Memory B cell (primary cell): Measurements from ENCODE around the gene SLC22A23.

Experiments
- ATAC-seq: fragments of 150-1000 bp; cut with Tn5 transposase; 2 replicates; pipeline ENCODE4 v1.10.0; 2021; ENCODE audit warnings: low read depth, mild to moderate bottlenecking, moderate library complexity
- DNase-seq, 2 donors: peaks; one replicate each; pipeline ENCODE4 v3.0.0; 2022; ENCODE audit warnings: low spot score in 2 of 2
- H3K27ac Mint-ChIP-seq: one replicate; pipeline ENCODE4 v1.8.0; 2022; ENCODE audit warnings: mild to moderate bottlenecking, moderate library complexity, mixed read lengths
- H3K27me3 Mint-ChIP-seq: one replicate; pipeline ENCODE4 v1.8.0; 2022; ENCODE audit warnings: mixed read lengths
- H3K36me3 Mint-ChIP-seq: one replicate; pipeline ENCODE4 v1.8.0; 2022; ENCODE audit warnings: mild to moderate bottlenecking, mixed read lengths
- H3K4me1 Mint-ChIP-seq: one replicate; pipeline ENCODE4 v1.8.0; 2022; ENCODE audit warnings: mixed read lengths
- H3K4me3 Mint-ChIP-seq: one replicate; pipeline ENCODE4 v1.8.0; 2022; ENCODE audit warnings: mild to moderate bottlenecking, moderate library complexity, mixed read lengths
- H3K9me3 Mint-ChIP-seq: one replicate; pipeline ENCODE4 v1.8.0; 2022; ENCODE audit warnings: mixed read lengths

Gene SLC22A23

DNA sequence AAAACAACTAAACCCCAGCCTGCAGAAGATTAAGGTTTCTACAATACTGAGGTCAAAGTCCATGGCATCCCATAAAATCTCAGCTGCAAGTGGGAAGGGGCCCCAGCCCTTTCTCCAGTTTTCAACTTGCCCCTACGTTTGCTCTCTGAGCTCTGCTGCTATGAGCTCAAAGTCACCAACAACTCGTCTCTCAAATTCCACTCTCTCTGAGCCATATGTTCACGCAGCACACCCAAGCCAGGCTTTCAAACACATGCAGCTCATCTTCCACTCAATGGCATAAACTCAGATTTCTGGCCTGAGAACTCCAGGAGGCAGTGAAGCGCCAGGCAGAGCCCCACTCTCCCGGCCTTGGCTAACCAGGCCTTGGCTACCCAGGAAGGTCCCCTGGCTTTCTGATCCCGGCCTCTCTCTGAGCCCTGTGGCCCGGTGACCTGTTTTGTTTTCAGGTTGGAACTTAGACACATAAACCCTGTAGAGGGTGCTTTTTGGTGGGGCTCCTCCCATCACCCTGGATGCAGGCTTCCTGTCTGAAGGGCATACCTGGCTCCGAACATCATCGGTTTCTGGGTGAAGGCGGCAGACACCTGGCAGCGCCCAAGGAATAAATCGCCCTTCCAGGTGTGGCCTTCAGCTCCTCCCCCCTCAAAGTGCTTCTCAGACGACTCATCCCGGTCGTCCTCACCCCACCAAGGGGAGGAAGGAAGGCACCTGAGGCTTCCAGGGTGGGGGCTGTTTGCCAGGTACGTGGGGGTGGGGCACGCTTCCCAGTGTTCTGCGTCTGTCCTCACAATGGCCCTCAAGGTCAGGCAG is 12.4 kb downstream of the SLC22A23 start:
- Mint-ChIP-seq H3K27ac (no peak overlapping the region), H3K9me3 (no peaks in the 10 kb centered on the region), H3K4me1 (no peaks in the 10 kb centered on the region), H3K27me3 (peaks cover 20% of the 10 kb centered on the region), H3K4me3 (no peak overlapping the region), H3K36me3 (no peaks in the 10 kb centered on the region)
- DNase-seq (no peak), ATAC-seq (no peak)

DNA sequence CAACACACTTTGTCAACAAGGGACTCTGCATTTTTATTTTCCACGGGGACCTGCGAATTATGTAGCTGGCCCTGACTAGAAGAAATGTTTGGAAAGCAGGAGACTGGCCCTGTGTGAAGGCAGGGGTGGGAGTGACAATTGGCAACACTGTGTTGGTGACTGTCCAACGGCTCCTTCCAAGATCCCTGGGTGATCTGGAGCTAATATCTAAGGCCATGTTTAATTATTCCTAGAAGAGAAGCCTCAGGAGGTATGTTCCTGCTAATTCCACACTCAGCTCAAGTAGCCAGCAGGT is 13.7 kb downstream of the SLC22A23 start:
- ATAC-seq (no peak), DNase-seq (no peak)
- no peak overlapping the region for H3K4me3 Mint-ChIP-seq
- H3K27ac Mint-ChIP-seq, result no peak overlapping the region
- H3K27me3 Mint-ChIP-seq, result peaks cover 15% of the 10 kb centered on the region
- H3K36me3 Mint-ChIP-seq, result no peaks in the 10 kb centered on the region
- no peaks in the 10 kb centered on the region for H3K9me3 Mint-ChIP-seq
- H3K4me1 Mint-ChIP-seq, result no peaks in the 10 kb centered on the region

DNA sequence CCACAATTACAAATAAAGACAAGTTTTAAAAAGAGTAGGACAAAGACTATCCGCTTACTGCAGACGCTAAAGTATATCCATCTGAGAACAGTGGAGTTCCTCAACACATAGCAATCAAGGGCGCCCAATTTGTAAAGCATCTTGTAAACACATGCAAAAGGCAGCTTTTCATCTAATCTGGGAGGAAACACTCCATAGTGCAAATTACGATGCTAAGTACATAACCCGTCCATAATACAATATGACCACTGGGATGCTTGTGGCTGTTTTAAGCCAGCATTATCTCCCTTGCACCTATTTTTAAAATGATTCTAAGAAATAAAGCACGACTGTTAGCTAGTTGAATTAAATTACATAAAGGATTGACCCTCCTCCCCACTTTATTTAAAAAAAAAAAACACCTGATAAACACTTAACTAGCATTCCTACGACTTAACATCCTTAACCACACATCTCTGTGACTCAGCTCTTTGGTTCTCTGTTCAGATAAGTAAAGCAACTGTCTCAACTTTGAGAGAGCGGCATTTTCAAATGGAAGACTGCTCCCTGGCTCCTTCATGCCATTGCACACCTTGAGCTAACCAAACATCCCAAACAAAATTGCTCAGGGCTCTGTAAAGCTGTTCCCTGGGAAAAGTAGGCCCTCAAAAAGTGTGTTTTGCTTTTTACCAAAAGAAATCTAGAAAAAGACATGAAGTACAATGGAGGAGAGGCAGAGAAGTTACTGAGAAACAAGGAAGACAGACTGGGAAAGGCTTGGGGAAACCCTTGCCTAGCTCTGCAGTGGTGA is 14.2 kb downstream of the SLC22A23 start:
- DNase-seq (no peak), ATAC-seq (no peak)
- Mint-ChIP-seq H3K27me3 (peaks cover 15% of the 10 kb centered on the region), H3K4me1 (no peaks in the 10 kb centered on the region), H3K4me3 (no peak overlapping the region), H3K27ac (no peak overlapping the region), H3K9me3 (no peaks in the 10 kb centered on the region), H3K36me3 (no peaks in the 10 kb centered on the region)

DNA sequence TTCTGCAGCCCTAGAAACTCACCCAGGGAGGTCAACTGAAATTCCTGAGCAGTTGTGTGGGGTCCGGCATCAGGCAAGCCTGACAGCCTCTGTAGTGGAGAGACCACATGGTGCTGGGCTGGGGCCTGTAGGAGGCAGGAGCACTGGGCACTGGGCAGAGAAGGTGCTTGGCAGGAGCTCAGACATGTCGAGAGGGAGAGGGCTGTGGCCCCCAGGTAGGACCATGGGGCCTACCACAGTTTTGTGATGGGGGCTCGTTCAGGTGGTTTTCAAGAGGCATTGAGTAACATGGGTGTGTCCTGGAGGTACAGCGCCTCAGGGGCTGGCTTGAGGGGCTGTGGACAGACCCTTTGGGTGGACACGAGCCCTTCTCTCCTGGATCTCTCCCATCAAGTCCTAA is 15.9 kb downstream of the SLC22A23 start:
- DNase-seq (no peak), ATAC-seq (no peak)
- Mint-ChIP-seq H3K36me3 (no peaks in the 10 kb centered on the region), H3K9me3 (no peaks in the 10 kb centered on the region), H3K27ac (no peak overlapping the region), H3K27me3 (peaks cover 14% of the 10 kb centered on the region), H3K4me3 (no peak overlapping the region), H3K4me1 (no peaks in the 10 kb centered on the region)

DNA sequence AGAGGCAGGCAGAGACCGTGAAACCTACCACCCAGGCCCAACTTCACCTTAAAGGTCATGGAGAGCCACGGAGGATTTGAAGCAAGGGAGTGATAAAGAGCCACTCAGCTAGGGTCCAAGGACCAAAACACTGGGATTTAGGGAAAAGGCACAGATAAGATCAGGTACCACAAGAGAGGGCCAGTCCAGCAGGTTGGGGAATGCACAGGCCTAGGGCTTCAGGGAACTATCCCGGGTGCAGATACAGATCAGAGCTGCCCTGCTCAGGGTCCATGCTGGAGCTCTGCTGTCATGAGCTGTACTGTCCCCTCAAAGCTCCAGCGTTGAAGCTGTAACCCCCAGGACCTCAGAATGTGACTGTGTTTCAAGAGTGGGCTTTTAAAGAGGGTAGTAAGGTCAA is 16.9 kb downstream of the SLC22A23 start:
- Mint-ChIP-seq H3K9me3 (no peaks in the 10 kb centered on the region), H3K27me3 (peaks cover 18% of the 10 kb centered on the region), H3K36me3 (no peaks in the 10 kb centered on the region), H3K27ac (no peak overlapping the region), H3K4me3 (no peak overlapping the region), H3K4me1 (peaks cover 4% of the 10 kb centered on the region)
- DNase-seq, result no peak
- ATAC-seq, result no peak

DNA sequence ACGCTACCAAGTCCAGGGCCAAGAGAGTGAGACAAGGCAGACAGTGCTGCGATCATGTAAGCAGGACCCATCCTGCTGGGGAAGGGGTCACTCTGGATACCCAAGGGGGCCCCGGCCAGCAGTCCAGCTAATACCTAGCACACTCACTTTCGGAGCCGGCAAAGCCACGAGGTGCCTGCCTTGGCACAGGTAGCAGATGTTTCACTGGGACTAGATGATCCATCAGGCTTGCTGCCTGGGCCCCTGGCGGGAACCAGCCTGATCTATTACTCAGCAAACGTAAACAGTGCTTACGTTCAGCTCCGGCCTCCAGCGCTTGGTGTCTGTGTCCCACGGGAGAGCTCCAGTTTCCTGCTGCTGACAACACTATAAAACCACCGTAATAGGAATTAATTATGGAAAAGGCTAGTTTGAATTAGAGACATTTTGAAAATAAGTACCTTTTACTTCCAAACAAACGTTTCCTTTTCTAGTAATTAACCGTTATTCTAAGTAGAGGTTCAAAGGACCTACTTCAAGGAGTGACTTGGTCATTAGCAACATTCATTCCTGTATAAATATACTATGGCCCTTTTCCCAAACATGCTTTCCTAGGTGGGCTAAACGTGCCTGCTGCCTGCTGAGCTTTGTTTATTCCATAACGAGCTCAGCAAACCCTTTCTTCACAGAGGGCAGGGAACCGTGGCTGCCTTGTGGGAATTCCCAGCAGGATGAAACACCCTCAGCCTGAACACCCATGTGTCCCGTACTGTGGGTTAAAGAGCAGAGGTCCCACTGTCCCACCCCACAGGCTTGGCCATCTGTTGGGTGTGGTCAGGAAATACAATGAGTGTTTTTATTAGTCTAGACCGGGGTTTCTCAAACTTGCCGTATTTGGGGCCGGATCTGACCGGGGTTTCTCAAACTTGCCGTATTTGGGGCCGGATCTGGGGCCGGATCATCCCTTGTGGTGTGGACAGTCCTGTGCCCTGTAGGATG is 18.4 kb downstream of the SLC22A23 start:
- Mint-ChIP-seq H3K4me3 (no peak overlapping the region), H3K36me3 (no peaks in the 10 kb centered on the region), H3K4me1 (peaks cover 4% of the 10 kb centered on the region), H3K27me3 (peaks cover 16% of the 10 kb centered on the region), H3K27ac (no peak overlapping the region), H3K9me3 (no peaks in the 10 kb centered on the region)
- ATAC-seq (no peak), DNase-seq (no peak)

DNA sequence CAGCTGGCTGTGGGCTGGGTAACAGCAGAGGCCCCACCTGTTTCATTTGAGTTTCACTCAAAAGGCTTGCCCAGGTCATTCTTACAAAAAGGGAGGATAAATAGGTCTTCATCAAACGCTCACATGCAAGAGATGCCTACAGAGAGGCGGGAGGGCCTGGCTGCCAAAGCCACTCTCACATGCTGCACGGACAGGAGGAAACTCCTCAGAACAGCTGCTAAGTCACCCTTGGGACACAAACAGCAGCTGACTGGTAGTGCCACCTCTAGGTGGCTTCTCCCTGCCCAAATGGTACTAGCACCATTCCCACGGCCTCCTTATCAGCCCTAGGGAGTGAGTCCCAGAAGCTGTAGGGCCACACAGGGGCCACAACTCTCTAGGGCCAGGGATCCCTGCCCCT is 23.8 kb downstream of the SLC22A23 start:
- H3K9me3 Mint-ChIP-seq, result no peaks in the 10 kb centered on the region
- no peak for DNase-seq
- no peak overlapping the region for H3K27ac Mint-ChIP-seq
- no peak overlapping the region for H3K4me3 Mint-ChIP-seq
- peaks cover 4% of the 10 kb centered on the region for H3K4me1 Mint-ChIP-seq
- peaks cover 7% of the 10 kb centered on the region for H3K27me3 Mint-ChIP-seq
- ATAC-seq, result no peak
- no peaks in the 10 kb centered on the region for H3K36me3 Mint-ChIP-seq

DNA sequence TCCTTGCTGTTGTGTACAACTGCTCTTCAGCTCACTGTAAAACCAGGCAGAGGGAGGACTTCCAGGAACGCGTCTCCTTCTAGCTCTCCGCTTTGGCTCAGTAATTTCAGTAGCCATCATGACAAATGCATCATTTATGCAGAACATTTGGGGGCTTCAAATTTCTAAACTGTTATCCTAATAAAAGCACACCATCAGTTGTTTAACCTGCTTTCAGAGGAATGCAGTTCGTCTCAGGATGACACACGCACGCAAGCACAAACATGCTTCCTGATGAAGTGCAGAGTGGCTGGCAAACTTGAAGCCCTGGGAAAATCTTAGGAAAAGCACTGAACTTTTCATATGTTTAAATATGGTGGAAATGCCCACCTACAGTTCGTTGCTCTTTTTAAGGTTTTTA is 24.4 kb downstream of the SLC22A23 start:
- Mint-ChIP-seq H3K9me3 (no peaks in the 10 kb centered on the region), H3K4me3 (no peak overlapping the region), H3K27me3 (peaks cover 7% of the 10 kb centered on the region), H3K4me1 (peaks cover 4% of the 10 kb centered on the region), H3K36me3 (no peaks in the 10 kb centered on the region), H3K27ac (no peak overlapping the region)
- DNase-seq (no peak), ATAC-seq (no peak)

DNA sequence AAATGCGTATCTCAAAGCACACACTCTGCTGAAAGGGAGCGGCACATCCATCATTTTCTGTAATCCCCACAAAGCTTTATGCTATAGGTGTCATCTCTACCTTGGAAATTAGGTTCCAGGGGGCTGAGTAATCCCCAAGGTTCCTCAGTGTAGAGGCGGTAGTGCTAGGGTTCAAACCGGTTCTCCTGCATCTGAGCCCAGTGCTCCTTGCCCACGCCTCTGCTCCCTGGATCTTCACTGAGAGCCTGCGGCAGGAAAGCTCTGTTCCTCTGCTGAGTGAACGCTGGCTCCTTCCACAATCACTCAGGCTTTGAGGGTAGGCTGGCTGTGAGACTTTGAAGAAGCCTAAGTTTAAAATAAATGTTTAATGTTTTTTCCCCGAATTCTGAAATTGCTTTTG is 24.9 kb downstream of the SLC22A23 start:
- Mint-ChIP-seq H3K4me3 (no peak overlapping the region), H3K4me1 (peaks cover 4% of the 10 kb centered on the region), H3K36me3 (no peaks in the 10 kb centered on the region), H3K27me3 (peaks cover 7% of the 10 kb centered on the region), H3K9me3 (no peaks in the 10 kb centered on the region), H3K27ac (no peak overlapping the region)
- no peak for ATAC-seq
- DNase-seq, result no peak

DNA sequence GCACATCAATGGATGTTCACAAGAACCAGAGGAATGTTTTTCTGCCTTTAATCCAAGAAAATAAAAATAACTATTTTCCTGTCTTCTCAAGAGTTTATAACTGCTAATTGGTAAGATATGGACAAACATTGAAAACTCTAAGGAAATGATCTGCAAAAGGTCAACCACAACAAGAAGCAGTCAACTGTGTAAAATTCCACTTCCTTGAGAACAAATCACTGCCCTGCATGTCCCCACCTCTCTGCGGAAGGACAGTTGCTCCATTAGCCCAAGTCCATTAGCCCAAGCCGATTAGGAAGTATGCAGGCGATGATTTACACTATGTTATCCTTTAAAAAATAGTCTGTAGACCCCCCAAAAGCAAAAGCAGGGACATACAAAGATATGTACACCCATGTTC is 27.6 kb downstream of the SLC22A23 start:
- no peak overlapping the region for H3K27ac Mint-ChIP-seq
- H3K36me3 Mint-ChIP-seq, result no peaks in the 10 kb centered on the region
- H3K4me3 Mint-ChIP-seq, result no peak overlapping the region
- ATAC-seq (no peak), DNase-seq (no peak)
- H3K4me1 Mint-ChIP-seq, result no peaks in the 10 kb centered on the region
- H3K27me3 Mint-ChIP-seq, result peaks cover 4% of the 10 kb centered on the region
- H3K9me3 Mint-ChIP-seq, result no peaks in the 10 kb centered on the region

DNA sequence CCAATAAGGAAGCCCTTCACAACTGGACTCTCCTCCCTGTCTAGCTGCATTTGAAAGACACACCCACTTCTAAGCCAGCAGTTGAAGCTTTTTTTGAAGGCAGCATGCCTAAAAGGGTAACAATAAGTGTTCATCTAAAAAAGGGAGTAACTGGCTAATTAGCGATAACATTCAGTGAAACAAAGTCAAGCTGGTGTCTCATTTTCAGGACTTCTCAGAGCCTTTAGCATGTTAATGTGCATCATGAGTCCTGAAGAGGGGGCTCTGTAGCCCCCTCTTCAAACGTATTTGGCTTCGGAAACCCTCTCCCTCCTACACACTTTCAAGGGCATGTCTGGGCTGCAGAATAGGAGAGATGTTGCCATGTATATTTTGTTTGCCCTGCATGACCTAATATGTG is 28.1 kb downstream of the SLC22A23 start:
- no peaks in the 10 kb centered on the region for H3K36me3 Mint-ChIP-seq
- H3K27ac Mint-ChIP-seq, result no peak overlapping the region
- no peaks in the 10 kb centered on the region for H3K4me1 Mint-ChIP-seq
- peaks cover 7% of the 10 kb centered on the region for H3K27me3 Mint-ChIP-seq
- H3K9me3 Mint-ChIP-seq, result no peaks in the 10 kb centered on the region
- no peak overlapping the region for H3K4me3 Mint-ChIP-seq
- ATAC-seq, result no peak
- no peak for DNase-seq

DNA sequence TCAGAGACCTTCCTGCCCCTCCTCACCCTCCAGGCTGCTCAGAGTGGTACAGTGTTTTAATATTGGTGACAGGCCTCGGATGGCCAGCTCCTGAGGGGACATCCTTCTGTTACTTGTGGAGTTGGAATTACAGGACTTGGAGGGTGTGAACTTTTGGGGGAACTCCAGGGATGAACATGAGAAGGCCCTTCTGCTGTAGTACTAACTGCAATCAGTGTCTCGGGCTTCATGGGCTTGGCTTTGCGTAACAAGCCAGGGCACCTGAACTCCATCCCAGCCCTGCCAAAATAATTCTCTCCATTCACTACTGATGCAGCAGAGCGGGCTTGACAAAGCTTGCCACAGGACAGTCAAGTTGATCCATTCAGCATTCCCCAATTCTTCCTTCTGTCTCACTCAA is 28.6 kb downstream of the SLC22A23 start:
- ATAC-seq, result no peak

DNA sequence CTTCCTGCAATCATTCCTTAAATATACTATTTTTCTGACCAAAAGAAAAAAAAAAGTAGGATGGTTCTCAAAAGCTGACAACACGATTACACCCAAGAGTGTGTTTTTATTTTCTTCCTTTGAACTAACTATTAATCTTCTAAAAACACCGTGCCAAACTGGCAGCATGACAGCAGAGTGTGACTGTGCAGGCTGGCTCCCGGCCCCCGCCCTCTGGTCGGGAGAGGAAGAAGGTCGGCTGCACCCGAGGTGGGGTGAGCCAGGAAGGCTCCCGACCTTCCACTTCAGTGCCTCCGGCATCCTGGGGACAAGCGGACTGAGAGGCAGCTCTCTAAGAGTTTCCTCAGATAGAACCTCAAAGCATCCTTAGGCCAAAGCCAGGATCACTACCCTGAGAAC is 29.2 kb downstream of the SLC22A23 start:
- no peaks in the 10 kb centered on the region for H3K36me3 Mint-ChIP-seq
- H3K4me3 Mint-ChIP-seq, result no peak overlapping the region
- DNase-seq (no peak), ATAC-seq (no peak)
- H3K27ac Mint-ChIP-seq, result no peak overlapping the region
- H3K9me3 Mint-ChIP-seq, result no peaks in the 10 kb centered on the region
- H3K4me1 Mint-ChIP-seq, result no peaks in the 10 kb centered on the region
- peaks cover 7% of the 10 kb centered on the region for H3K27me3 Mint-ChIP-seq

More for the DNA sequence above, 28.6 kb downstream of the SLC22A23 start:
- Mint-ChIP-seq H3K36me3 (no peaks in the 10 kb centered on the region), H3K4me3 (no peak overlapping the region), H3K27ac (no peak overlapping the region), H3K9me3 (no peaks in the 10 kb centered on the region), H3K27me3 (peaks cover 7% of the 10 kb centered on the region), H3K4me1 (no peaks in the 10 kb centered on the region)
- no peak for DNase-seq
